ENCODE results near the gene KCNC3. TPM values are rescaled to one million over a fixed set of nuclear protein-coding genes. Genes with fewer than 3 reads are reported as not detected.
"Not testable (repeated sequence)": the region's sequence is repeated elsewhere in the genome, so short reads cannot be mapped to it uniquely, and the experiment has no call there.

Gene KCNC3
- total RNA-seq, 2 experiments from 2014 or later, result 7.4 to 23.4 TPM

DNA sequence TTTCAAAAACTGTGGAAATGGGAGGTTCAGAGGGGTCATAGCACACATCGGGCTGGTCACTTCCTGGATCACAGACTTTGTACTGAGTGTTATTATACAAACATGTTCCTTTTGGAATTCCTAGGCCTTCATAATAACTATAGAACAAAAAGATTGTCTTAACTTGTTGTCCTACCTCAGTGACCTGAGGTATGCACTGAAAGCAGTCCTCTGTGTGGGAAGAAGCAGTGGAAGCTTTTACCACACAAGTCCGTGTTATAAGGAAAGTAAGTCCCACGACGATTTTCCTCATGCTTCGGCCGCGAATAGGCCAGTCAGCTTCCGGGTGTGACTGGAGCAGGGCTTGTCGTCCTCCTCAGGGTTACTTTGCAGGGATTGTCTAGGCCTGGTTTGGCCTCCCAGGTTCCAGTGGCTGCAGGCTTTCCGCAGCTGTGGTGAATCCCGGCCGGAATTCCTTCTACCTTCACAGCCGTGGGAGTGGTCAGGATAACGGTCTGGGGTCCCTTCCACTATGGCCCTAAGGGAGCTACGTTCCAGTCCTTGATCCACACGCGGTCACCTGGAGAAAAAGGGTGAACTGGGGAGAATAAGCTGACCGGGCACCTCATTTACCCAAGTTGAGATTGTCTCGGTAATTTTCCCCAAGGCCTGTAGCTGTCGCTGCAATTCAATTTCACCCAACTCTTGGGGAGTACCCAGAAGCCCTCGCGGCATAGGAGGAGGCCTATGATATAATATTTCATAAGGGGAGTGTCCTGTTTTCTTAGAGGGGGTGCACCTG lies 20.3 kb upstream of the KCNC3 start:
- Histone ChIP-seq H2AFZ (ENCODE audit: low read length) (peak overlapping the region; percentile 67), H4K20me1 (ENCODE audit: insufficient read depth, low read length) (no peaks in the 10 kb centered on the region), H3K27ac (ENCODE audit: low read depth, low read length, poor library complexity, severe bottlenecking) (peak overlapping the region; percentile 98), H3K36me3 (ENCODE audit: insufficient read depth, low read length) (no peaks in the 10 kb centered on the region), H3K9me2 (ENCODE audit: insufficient read depth, low read length) (no peaks in the 10 kb centered on the region), H3K4me3 (ENCODE audit: low read depth, low read length, poor library complexity, severe bottlenecking) (peak overlapping the region; percentile 57), H3K9me3 (ENCODE audit: low read length) (no peaks in the 10 kb centered on the region), H3K4me2 (ENCODE audit: low read length) (peak overlapping the region; percentile 81), H3K4me1 (ENCODE audit: insufficient read depth, low read length, poor library complexity, severe bottlenecking) (peaks cover 60% of the 10 kb centered on the region), H3K79me2 (ENCODE audit: insufficient read depth, low read depth, low read length) (peaks cover 4% of the 10 kb centered on the region; the same call in 1 of the 2 replicates)
- no TSS peak for BruUV-seq (replicated peaks)
- peak; percentile 85 for DNase-seq (ENCODE audit: low spot score)
- intact Hi-C loops (cut with micrococcal nuclease; ENCODE audit: unreplicated experiment), result loop anchor here (10.0 kb wide), 2 partner anchors 455 to 675 kb away; partner anchors contain the start of gene PRMT1
- ChIA-PET CTCF (ENCODE audit: unreplicated experiment) (interaction anchor here (0.7 kb wide), 1 partner anchor 21 kb away, joined by 3 read pairs; the partner anchor contains the start of gene KCNC3), POLR2A (interaction anchor here (1.2 kb wide), 1 partner anchor 12 kb away, joined by 5 read pairs; no protein-coding TSS in a partner anchor)
- no peak for TF ChIP-seq EZH2phosphoT487 (IDR thresholded peaks at IDR 0.05; ENCODE audit: borderline replicate concordance, low read depth, low read length)
- TF ChIP-seq, protein P1, sequence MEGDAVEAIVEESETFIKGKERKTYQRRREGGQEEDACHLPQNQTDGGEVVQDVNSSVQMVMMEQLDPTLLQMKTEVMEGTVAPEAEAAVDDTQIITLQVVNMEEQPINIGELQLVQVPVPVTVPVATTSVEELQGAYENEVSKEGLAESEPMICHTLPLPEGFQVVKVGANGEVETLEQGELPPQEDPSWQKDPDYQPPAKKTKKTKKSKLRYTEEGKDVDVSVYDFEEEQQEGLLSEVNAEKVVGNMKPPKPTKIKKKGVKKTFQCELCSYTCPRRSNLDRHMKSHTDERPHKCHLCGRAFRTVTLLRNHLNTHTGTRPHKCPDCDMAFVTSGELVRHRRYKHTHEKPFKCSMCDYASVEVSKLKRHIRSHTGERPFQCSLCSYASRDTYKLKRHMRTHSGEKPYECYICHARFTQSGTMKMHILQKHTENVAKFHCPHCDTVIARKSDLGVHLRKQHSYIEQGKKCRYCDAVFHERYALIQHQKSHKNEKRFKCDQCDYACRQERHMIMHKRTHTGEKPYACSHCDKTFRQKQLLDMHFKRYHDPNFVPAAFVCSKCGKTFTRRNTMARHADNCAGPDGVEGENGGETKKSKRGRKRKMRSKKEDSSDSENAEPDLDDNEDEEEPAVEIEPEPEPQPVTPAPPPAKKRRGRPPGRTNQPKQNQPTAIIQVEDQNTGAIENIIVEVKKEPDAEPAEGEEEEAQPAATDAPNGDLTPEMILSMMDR (conservative IDR thresholded peaks at IDR 0.05; ENCODE audit: low read length), result peak; percentile 79

DNA sequence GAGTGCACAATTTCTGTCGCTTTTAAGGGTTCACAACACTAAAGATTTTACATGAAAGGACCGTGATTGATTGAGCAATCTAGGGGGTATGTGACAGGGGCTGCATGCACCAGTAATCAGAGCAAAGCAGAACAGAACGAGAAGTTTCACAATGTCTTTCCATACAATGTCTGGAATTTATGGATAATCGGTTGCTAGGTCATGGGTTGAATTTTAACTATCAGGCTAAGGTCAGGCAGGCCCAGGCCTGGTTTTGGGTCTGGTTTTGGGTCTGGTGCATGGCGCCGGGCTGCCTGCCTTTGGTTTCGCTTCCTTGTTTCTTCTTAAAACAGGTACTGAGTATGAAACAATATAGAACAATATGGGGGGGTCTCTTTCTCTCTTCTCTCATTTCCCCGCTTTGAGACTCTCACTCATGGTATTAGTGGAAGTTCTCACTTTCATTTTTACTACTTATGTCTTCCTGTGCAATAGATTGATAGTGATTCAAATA lies 18.0 kb upstream of the KCNC3 start:
- Histone ChIP-seq H3K27ac (ENCODE audit: low read depth, low read length, poor library complexity, severe bottlenecking) (peak overlapping the region; percentile 98), H3K4me2 (ENCODE audit: low read length) (peak overlapping the region; percentile 81)
- POLR2A ChIA-PET, result interaction anchor here (2.3 kb wide), 1 partner anchor 18 kb away, joined by 7 read pairs; the partner anchor contains the start of gene KCNC3

DNA sequence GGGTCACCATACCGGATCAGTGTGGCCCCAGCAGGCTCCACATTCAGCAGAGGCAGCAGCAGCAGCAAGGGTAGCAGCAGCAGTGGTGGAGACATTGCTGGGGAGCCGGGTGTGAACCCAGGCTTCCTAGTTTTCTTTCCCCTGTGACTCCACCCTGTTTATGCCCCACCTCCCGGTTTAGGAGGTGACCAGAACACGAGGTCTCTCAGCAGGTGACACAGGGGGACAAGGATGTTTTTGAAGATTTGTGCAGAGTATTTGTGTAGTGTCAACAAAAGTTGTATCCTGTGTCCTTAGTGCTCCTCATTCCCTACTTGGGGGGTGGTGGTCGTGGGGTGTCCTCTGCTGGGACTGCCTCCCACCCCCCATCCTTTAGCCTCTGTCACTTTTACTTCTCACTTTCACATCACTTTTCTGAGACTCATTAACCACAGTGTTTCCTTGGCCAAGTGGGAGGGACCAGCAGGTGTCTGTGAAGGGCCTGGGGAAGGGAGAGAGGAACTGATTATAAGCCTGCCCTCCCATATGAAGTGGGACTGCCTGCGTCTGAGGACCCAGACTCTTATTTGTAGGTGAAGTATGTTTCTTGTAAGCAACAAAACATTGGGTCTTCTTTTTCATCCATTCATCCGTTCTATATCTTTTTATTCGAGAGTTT lies 15.6 kb upstream of the KCNC3 start:
- Histone ChIP-seq H3K27ac (ENCODE audit: low read depth, low read length, poor library complexity, severe bottlenecking) (peak overlapping the region; percentile 98), H3K36me3 (ENCODE audit: insufficient read depth, low read length) (peaks cover 31% of the 10 kb centered on the region), H2AFZ (ENCODE audit: low read length) (no peak overlapping the region), H3K9me3 (ENCODE audit: low read length) (peaks cover 12% of the 10 kb centered on the region), H3K9me2 (ENCODE audit: insufficient read depth, low read length) (no peaks in the 10 kb centered on the region), H3K4me3 (ENCODE audit: low read depth, low read length, poor library complexity, severe bottlenecking) (peak overlapping the region; percentile 74), H3K79me2 (ENCODE audit: insufficient read depth, low read depth, low read length) (peaks cover 50% of the 10 kb centered on the region), H3K4me1 (ENCODE audit: insufficient read depth, low read length, poor library complexity, severe bottlenecking) (peaks cover 88% of the 10 kb centered on the region), H4K20me1 (ENCODE audit: insufficient read depth, low read length) (no peaks in the 10 kb centered on the region), H3K4me2 (ENCODE audit: low read length) (peak overlapping the region; percentile 81)
- DNase-seq (ENCODE audit: low spot score), result peak; percentile 90
- CTCF ChIA-PET (ENCODE audit: unreplicated experiment), result no interaction called here
- intact Hi-C loops (cut with micrococcal nuclease; ENCODE audit: unreplicated experiment), result loop anchor here (2.0 to 10.0 kb wide), 3 partner anchors 14 to 670 kb away; partner anchors contain the start of gene PRMT1
- TF ChIP-seq, protein P1 (conservative IDR thresholded peaks at IDR 0.05; ENCODE audit: low read length), result no peak
- no peak for TF ChIP-seq EZH2phosphoT487 (IDR thresholded peaks at IDR 0.05; ENCODE audit: borderline replicate concordance, low read depth, low read length)
- POLR2A ChIA-PET, result interaction anchor here (0.7 to 1.2 kb wide), 2 partner anchors 11 to 15 kb away, joined by 3 read pairs; no protein-coding TSS in a partner anchor
- no TSS peak for BruUV-seq (replicated peaks)

More for the DNA sequence above, 18.0 kb upstream of the KCNC3 start:
- H3K9me2 ChIP-seq (ENCODE audit: insufficient read depth, low read length); H4K20me1 ChIP-seq (ENCODE audit: insufficient read depth, low read length); H3K9me3 ChIP-seq (ENCODE audit: low read length); CTCF ChIA-PET (ENCODE audit: unreplicated experiment); H3K36me3 ChIP-seq (ENCODE audit: insufficient read depth, low read length); BruUV-seq (replicated peaks): not testable (repeated sequence)
- peak; percentile 85 for DNase-seq (ENCODE audit: low spot score)
- peaks cover 27% of the 10 kb centered on the region for H3K79me2 ChIP-seq (ENCODE audit: insufficient read depth, low read depth, low read length)
- intact Hi-C loops (cut with micrococcal nuclease; ENCODE audit: unreplicated experiment), result loop anchor here (10.0 kb wide), 2 partner anchors 458 to 672 kb away; partner anchors contain the start of gene PRMT1
- peaks cover 77% of the 10 kb centered on the region for H3K4me1 ChIP-seq (ENCODE audit: insufficient read depth, low read length, poor library complexity, severe bottlenecking)
- peak overlapping the region; percentile 57 for H3K4me3 ChIP-seq (ENCODE audit: low read depth, low read length, poor library complexity, severe bottlenecking)
- peak overlapping the region; percentile 67; the same call in 1 of the 2 replicates for H2AFZ ChIP-seq (ENCODE audit: low read length)
